HG03135 (cell line): Measurements from ENCODE around the gene TMPRSS6.
A peak's percentile ranks its signal among the peaks of the same experiment; 100 is the strongest.

Experiments
- ATAC-seq: cut with Tn5 transposase; IDR thresholded peaks from one replicate; pipeline ENCODE4 v1.9.1; 2021; ENCODE audit warnings: mild to moderate bottlenecking, moderate library complexity; ENCODE audit not compliant: unreplicated experiment

TMPRSS6 gene

GRCh38 chr22:37053310-37054055 lies 56.0 kb downstream of the TMPRSS6 start:
- no peak for ATAC-seq

- no peak for ATAC-seq
Measured at GRCh38 chr22:37052386-37053309, 56.9 kb downstream of the TMPRSS6 start.

GRCh38 chr22:37051391-37052385 lies 57.8 kb downstream of the TMPRSS6 start, which contains the start of gene KCTD17:
TSS of gene KCTD17 (plus strand) at chr22:37051742. CDS start at chr22:37051761, 19 bp downstream.
- ATAC-seq: peak; percentile 77

DNA sequence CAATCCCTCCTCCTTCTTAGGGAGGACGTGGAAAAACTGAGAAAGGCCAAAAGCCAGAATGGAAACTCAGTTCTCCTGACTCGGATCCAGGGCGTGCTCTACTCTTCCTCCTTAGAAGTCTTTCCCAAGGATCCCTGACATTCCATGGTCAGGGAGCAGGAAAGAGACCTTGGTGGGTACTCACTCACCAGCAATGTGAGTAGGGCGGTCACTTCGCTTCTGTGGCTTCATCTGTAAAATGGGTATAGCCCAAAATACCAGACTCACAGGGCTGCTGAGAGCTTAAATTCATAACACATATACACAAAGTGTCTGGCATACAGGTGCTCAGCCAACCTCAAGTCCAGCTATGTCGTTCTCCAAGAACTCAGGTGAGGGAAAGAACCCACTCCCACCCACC lies 58.6 kb downstream of the TMPRSS6 start:
- no peak for ATAC-seq

DNA sequence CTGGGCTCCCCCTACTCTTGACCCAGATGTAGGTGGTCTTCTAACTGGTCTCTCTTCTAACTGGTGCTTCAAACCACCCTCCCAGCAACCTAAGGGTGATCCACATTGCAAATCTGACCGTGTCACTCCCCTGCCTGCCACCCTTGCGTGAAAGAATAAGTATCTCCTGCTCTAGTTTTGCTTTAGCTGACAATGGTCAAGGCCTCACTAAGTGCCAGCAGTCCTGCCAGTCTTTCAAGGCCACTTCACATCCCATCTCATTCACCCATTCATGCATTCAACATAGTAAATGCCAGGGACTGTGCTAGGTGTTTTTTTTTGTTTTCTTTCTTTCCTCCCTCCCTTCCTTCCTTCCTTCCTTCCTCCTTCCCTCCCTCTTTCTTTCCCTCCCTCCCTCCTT lies 60.3 kb downstream of the TMPRSS6 start:
- no peak for ATAC-seq

GRCh38 chr22:37048133-37048532 lies 61.4 kb downstream of the TMPRSS6 start:
- ATAC-seq: no peak

GRCh38 chr22:37047006-37047405 lies 62.5 kb downstream of the TMPRSS6 start:
- no peak for ATAC-seq

- no peak for ATAC-seq
Measured at GRCh38 chr22:37046589-37046988, 62.9 kb downstream of the TMPRSS6 start.

DNA sequence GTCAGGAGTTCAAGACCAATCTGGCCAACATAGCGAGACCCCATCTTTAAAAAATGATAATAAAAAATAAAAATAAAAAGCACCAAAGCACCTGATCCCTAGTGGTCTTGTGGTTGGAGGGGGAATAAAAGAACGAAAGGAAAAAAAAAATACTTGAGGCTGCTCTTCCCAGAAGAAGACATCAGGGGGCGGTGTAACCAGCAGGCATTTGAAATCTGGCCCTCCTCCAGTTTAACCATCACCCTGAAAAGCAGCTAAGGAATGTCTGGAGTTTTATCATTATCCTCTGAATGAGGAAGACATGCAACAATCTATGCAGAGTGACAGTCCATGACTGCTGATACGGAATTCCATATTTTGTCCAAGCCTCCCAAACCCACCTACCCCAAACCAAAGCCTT lies 63.6 kb downstream of the TMPRSS6 start:
- no peak for ATAC-seq

DNA sequence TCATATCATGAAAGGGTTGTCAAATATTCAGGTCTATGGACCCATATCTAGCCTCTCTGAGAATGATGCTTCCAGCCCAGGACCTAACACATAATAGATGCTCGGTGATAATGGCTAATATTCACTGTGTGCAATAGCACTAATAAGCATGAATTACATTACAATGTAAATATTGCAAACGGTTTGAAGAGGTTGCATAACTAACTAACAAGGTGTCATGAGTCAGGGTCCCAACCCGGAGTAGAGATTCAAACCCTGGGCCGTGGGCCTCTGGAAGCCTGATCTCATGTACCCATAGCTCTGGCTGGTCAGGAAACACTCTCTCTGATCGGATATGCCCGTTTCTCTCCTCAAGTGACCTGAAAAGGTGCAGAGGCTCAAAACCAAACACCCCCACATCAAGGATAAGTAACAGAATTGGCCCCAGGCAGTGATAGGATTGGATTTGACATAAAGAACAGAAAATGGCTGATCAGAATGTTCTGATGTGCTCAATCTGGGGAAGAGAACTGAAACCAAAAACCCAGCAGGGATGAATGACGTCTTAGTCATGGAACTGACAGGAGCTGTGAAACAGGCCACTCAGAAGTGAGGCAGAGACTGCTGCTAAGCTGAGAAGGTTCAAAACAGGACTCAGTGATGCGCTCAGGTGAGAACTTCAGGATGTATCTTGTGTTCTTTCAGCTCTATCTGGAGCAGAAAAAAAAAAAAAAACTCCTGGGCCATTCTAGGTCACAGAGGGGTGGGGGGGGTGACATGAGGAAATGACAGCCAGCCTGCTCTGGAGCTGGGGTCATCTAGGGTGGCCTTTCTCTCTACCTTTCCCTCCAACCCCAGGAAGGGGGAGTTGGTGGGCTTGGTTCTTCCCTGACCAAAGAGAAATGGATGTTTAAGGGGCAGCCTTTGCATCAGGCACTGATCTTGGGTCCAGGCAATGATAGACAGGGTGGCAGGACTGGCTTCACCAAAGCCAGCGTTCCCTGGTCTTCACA lies 64.6 kb downstream of the TMPRSS6 start:
- no peak for ATAC-seq

GRCh38 chr22:37043828-37044538 lies 65.5 kb downstream of the TMPRSS6 start:
- no peak for ATAC-seq

- ATAC-seq: no peak
Measured at GRCh38 chr22:37043209-37043827, 66.2 kb downstream of the TMPRSS6 start.

DNA sequence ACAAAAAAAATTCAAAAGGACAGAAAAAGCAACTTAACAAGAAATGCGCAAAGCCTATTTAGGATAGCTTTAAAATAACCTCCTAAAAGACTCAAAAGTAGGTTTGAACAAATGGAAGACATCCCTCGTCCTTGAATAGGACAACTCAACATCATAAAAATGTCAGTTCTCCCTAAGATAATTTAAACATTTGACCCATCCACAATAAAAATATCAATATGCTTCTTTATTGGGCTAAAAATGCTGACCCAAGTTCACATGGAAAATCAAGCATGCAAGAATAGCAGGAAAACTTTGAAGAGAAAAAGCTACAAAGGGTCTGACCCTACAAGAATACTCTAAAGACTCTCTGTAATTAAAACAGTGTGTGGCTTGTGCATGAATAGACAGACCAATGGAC lies 70.0 kb downstream of the TMPRSS6 start:
- ATAC-seq: no peak

GRCh38 chr22:37037669-37038068 lies 71.8 kb downstream of the TMPRSS6 start:
- no peak for ATAC-seq

- ATAC-seq: no peak
Measured at GRCh38 chr22:37036655-37037377, 72.7 kb downstream of the TMPRSS6 start.

- no peak for ATAC-seq
Measured at GRCh38 chr22:37033605-37034430, 75.7 kb downstream of the TMPRSS6 start.
